Neuron (in vitro differentiated cells): Measurements from ENCODE around the gene TRAPPC10.
"Not testable (repeated sequence)": the region's sequence is repeated elsewhere in the genome, so short reads cannot be mapped to it uniquely, and the experiment has no call there.

Source experiments
- H2AFZ ChIP-seq: one replicate; pipeline ENCODE4 v1.6.1; 2013; ENCODE audit warnings: low read depth, mild to moderate bottlenecking, inconsistent platforms, low read length, moderate library complexity
- H3K27me3 ChIP-seq: one replicate; pipeline ENCODE4 v1.6.1; 2013; ENCODE audit warnings: low read length; ENCODE audit not compliant: insufficient read depth
- H3K36me3 ChIP-seq: one replicate; pipeline ENCODE4 v1.6.1; 2013; ENCODE audit warnings: low read length; ENCODE audit not compliant: insufficient read depth
- H3K4me1 ChIP-seq: one replicate; pipeline ENCODE4 v1.6.1; 2013; ENCODE audit warnings: low read length; ENCODE audit not compliant: insufficient read depth
- H3K4me3 ChIP-seq: 2 replicates; pipeline ENCODE4 v1.5.1; 2013; ENCODE audit warnings: mild to moderate bottlenecking, low read length, moderate library complexity
- H3K9me3 ChIP-seq: one replicate; pipeline ENCODE4 v1.6.1; 2013; ENCODE audit warnings: low read length

TRAPPC10 gene

GRCh38 chr21:44089001-44089911 is 77.1 kb downstream of the TRAPPC10 start:
- Histone ChIP-seq H2AFZ (no peak overlapping the region), H3K4me1 (no peaks in the 10 kb centered on the region), H3K9me3 (no peaks in the 10 kb centered on the region), H3K4me3 (no peak overlapping the region), H3K36me3 (peaks cover 67% of the 10 kb centered on the region), H3K27me3 (no peaks in the 10 kb centered on the region)

DNA sequence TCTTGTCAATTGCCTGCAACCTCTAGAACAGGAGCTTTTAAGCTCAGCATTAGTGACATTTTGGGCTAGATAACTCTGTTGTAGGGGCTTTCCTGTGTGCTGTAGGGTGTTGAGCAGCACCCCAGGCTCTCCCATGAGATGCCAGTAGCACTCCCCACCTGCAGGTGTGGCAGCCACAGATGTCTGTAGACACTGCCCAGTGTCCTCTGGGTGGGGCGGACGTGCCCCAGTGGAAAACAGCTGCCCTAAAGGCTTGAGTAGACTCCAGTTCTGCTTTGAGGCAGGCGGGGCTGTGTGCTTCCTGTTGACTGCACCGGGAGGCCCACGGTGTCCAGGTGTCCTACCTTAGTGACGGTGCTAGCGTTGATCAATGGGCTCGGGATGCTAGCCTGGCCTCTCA is 78.2 kb downstream of the TRAPPC10 start:
- H3K27me3 ChIP-seq: no peaks in the 10 kb centered on the region
- H3K4me1 ChIP-seq: no peaks in the 10 kb centered on the region
- peaks cover 62% of the 10 kb centered on the region for H3K36me3 ChIP-seq
- no peak overlapping the region for H3K4me3 ChIP-seq
- no peak overlapping the region for H2AFZ ChIP-seq
- no peaks in the 10 kb centered on the region for H3K9me3 ChIP-seq

GRCh38 chr21:44092211-44092610 is 80.1 kb downstream of the TRAPPC10 start:
- Histone ChIP-seq H3K36me3 (peaks cover 57% of the 10 kb centered on the region), H2AFZ (no peak overlapping the region), H3K4me1 (no peaks in the 10 kb centered on the region), H3K27me3 (no peaks in the 10 kb centered on the region), H3K4me3 (no peak overlapping the region), H3K9me3 (no peaks in the 10 kb centered on the region)

GRCh38 chr21:44093761-44094160 is 81.7 kb downstream of the TRAPPC10 start:
- Histone ChIP-seq H3K4me1 (no peaks in the 10 kb centered on the region), H3K27me3 (no peaks in the 10 kb centered on the region), H3K4me3 (no peak overlapping the region), H3K9me3 (no peaks in the 10 kb centered on the region), H3K36me3 (peaks cover 42% of the 10 kb centered on the region), H2AFZ (no peak overlapping the region)

GRCh38 chr21:44094832-44095231 is 82.7 kb downstream of the TRAPPC10 start:
- H3K9me3 ChIP-seq: no peaks in the 10 kb centered on the region

GRCh38 chr21:44098507-44098906 is 86.4 kb downstream of the TRAPPC10 start:
- not testable (repeated sequence) for H3K9me3 ChIP-seq, H3K4me3 ChIP-seq, H2AFZ ChIP-seq, H3K4me1 ChIP-seq, H3K27me3 ChIP-seq
- peaks cover 13% of the 10 kb centered on the region for H3K36me3 ChIP-seq

More at GRCh38 chr21:44094832-44095231, 82.7 kb downstream of the TRAPPC10 start:
- H3K27me3 ChIP-seq: no peaks in the 10 kb centered on the region
- no peak overlapping the region for H2AFZ ChIP-seq
- H3K4me3 ChIP-seq: no peak overlapping the region
- H3K4me1 ChIP-seq: no peaks in the 10 kb centered on the region
- H3K36me3 ChIP-seq: peaks cover 31% of the 10 kb centered on the region

GRCh38 chr21:44098964-44099363 is 86.9 kb downstream of the TRAPPC10 start:
- H2AFZ ChIP-seq, H3K9me3 ChIP-seq, H3K4me3 ChIP-seq, H3K36me3 ChIP-seq, H3K27me3 ChIP-seq, H3K4me1 ChIP-seq: not testable (repeated sequence)

- H3K9me3 ChIP-seq, H3K36me3 ChIP-seq, H3K4me1 ChIP-seq, H2AFZ ChIP-seq, H3K4me3 ChIP-seq, H3K27me3 ChIP-seq: not testable (repeated sequence)
These were observed 95.0 kb downstream of the TRAPPC10 start, which contains the start of gene PWP2 for GRCh38 chr21:44107026-44107501. Gene PWP2, plus strand, starts transcription at chr21:44107399. Its CDS starts 18 bp downstream, at chr21:44107417.

GRCh38 chr21:44107589-44107988 is 95.5 kb downstream of the TRAPPC10 start:
- not testable (repeated sequence) for H3K4me3 ChIP-seq, H3K9me3 ChIP-seq, H2AFZ ChIP-seq, H3K27me3 ChIP-seq, H3K36me3 ChIP-seq, H3K4me1 ChIP-seq

DNA sequence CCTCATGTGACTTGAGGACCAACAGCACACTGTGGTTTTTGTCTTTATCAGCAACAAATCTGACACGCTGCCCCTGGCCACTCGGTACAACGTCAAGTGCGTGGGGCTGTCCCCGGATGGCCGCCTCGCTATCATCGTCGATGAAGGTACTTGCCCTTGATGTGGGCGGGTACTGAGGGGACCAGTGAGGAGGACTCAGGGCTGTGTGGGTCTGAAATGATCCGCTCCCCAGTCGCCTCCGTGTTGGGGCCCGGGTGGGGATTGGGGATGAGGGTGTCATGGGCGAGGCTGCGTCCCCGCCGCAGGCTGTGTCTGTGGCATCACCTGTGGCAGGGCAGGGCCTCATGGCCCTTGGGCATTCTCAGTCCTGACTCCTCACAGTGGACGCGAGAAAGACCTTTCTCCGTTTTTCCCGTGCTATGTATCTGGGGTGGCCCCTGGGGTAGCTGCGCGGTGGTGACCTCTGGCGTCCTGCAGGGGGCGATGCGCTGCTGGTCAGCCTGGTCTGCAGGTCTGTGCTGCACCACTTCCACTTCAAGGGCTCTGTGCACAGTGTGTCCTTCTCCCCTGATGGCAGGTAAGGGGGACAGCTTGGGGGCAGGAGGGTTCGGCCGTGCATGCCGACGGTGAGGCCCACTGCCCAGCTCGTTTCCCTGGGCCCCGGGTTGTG is 101.7 kb downstream of the TRAPPC10 start:
- not testable (repeated sequence) for H3K4me1 ChIP-seq, H3K4me3 ChIP-seq, H3K9me3 ChIP-seq, H3K27me3 ChIP-seq, H2AFZ ChIP-seq, H3K36me3 ChIP-seq

GRCh38 chr21:44122131-44122530 is 110.0 kb downstream of the TRAPPC10 start:
- not testable (repeated sequence) for H3K9me3 ChIP-seq, H2AFZ ChIP-seq, H3K27me3 ChIP-seq, H3K36me3 ChIP-seq, H3K4me3 ChIP-seq, H3K4me1 ChIP-seq

GRCh38 chr21:44127827-44128226 is 115.7 kb downstream of the TRAPPC10 start:
- H3K4me1 ChIP-seq, H3K9me3 ChIP-seq, H3K36me3 ChIP-seq, H2AFZ ChIP-seq, H3K4me3 ChIP-seq, H3K27me3 ChIP-seq: not testable (repeated sequence)

GRCh38 chr21:44133715-44134057 is 121.6 kb downstream of the TRAPPC10 start:
- H2AFZ ChIP-seq, H3K4me1 ChIP-seq, H3K9me3 ChIP-seq, H3K27me3 ChIP-seq, H3K36me3 ChIP-seq, H3K4me3 ChIP-seq: not testable (repeated sequence)
